Ishikawa (cell line): ENCODE results near the gene PPP2R5B.

Experiments
- CEBPB ChIP-seq: IDR thresholded peaks from 2 replicates; pipeline ENCODE4 v1.6.1; 2012
- CREB1 ChIP-seq: IDR thresholded peaks from 2 replicates; pipeline ENCODE4 v1.6.1; 2012; ENCODE audit warnings: low read depth
- EGR1 ChIP-seq: IDR thresholded peaks from 2 replicates; pipeline ENCODE4 v1.6.1; 2012
- EP300 ChIP-seq: IDR thresholded peaks from 2 replicates; pipeline ENCODE4 v1.6.1; 2012; ENCODE audit warnings: borderline replicate concordance
- FOXM1 ChIP-seq: IDR thresholded peaks from 2 replicates; pipeline ENCODE4 v1.6.1; 2012; ENCODE audit warnings: low read depth, borderline replicate concordance
- NFIC ChIP-seq: IDR thresholded peaks from 2 replicates; pipeline ENCODE4 v1.6.1; 2012
- RAD21 ChIP-seq: IDR thresholded peaks from 2 replicates; pipeline ENCODE4 v1.6.1; 2012; ENCODE audit warnings: low read depth
- TAF1 ChIP-seq: IDR thresholded peaks from 2 replicates; pipeline ENCODE4 v1.6.1; 2012; ENCODE audit warnings: low read depth, mild to moderate bottlenecking
- TCF12 ChIP-seq: IDR thresholded peaks from 2 replicates; pipeline ENCODE4 v1.6.1; 2012; ENCODE audit warnings: low read depth
- TEAD4 ChIP-seq: IDR thresholded peaks from 2 replicates; pipeline ENCODE4 v1.6.1; 2012
- YY1 ChIP-seq: IDR thresholded peaks from 2 replicates; pipeline ENCODE4 v1.6.1; 2012; ENCODE audit warnings: low read depth
- ZBTB7A ChIP-seq: IDR thresholded peaks from 2 replicates; pipeline ENCODE4 v1.6.1; 2012; ENCODE audit warnings: low read depth
- TF ChIP-seq, protein P1 (sequence below): IDR thresholded peaks from 2 replicates; pipeline ENCODE4 v1.6.1; 2012
- TF ChIP-seq, protein P2 (sequence below): IDR thresholded peaks from 2 replicates; pipeline ENCODE4 v1.6.1; 2012; ENCODE audit warnings: low read depth, mild to moderate bottlenecking
- TF ChIP-seq, protein P3 (sequence below): IDR thresholded peaks from 2 replicates; pipeline ENCODE4 v1.6.1; 2012

Gene PPP2R5B

DNA sequence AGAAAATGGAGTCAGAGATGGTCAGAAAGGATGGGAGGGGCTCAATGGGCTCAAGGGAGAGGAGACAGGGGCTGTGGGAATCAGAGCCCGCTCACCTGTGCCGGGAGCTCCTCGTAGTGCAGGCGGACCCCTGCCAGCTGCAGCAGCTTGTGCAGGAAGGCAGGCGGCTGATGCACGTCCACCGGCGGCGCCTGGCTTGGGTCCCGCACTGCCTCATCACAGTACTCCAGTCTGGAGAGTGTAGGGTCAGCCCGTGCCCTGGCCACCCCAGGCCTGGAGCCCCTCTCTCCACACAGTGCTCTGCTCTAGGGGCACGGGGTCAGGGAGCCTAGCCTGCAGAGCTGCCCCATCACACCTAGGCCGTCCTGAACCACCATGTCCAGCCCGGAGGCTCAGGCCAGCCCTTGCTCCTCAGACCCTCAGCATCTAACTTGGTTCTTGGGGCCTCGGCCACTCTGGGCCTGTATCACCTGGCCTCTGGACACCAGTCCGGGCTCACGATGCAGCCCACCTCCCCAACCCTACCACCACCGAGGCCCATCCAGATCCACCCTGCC lies 11.2 kb upstream of the PPP2R5B start:
- TF ChIP-seq ZBTB7A (no peak), FOXM1 (no peak), EP300 (no peak), YY1 (no peak), TEAD4 (no peak), CEBPB (no peak), TCF12 (no peak), RAD21 (no peak), EGR1 (no peak), TAF1 (no peak), NFIC (no peak), CREB1 (no peak)
- TF ChIP-seq, protein P1, sequence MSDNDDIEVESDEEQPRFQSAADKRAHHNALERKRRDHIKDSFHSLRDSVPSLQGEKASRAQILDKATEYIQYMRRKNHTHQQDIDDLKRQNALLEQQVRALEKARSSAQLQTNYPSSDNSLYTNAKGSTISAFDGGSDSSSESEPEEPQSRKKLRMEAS: no peak
- TF ChIP-seq, protein P2, sequence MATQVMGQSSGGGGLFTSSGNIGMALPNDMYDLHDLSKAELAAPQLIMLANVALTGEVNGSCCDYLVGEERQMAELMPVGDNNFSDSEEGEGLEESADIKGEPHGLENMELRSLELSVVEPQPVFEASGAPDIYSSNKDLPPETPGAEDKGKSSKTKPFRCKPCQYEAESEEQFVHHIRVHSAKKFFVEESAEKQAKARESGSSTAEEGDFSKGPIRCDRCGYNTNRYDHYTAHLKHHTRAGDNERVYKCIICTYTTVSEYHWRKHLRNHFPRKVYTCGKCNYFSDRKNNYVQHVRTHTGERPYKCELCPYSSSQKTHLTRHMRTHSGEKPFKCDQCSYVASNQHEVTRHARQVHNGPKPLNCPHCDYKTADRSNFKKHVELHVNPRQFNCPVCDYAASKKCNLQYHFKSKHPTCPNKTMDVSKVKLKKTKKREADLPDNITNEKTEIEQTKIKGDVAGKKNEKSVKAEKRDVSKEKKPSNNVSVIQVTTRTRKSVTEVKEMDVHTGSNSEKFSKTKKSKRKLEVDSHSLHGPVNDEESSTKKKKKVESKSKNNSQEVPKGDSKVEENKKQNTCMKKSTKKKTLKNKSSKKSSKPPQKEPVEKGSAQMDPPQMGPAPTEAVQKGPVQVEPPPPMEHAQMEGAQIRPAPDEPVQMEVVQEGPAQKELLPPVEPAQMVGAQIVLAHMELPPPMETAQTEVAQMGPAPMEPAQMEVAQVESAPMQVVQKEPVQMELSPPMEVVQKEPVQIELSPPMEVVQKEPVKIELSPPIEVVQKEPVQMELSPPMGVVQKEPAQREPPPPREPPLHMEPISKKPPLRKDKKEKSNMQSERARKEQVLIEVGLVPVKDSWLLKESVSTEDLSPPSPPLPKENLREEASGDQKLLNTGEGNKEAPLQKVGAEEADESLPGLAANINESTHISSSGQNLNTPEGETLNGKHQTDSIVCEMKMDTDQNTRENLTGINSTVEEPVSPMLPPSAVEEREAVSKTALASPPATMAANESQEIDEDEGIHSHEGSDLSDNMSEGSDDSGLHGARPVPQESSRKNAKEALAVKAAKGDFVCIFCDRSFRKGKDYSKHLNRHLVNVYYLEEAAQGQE: no peak
- TF ChIP-seq, protein P3, sequence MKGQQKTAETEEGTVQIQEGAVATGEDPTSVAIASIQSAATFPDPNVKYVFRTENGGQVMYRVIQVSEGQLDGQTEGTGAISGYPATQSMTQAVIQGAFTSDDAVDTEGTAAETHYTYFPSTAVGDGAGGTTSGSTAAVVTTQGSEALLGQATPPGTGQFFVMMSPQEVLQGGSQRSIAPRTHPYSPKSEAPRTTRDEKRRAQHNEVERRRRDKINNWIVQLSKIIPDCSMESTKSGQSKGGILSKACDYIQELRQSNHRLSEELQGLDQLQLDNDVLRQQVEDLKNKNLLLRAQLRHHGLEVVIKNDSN: no peak

DNA sequence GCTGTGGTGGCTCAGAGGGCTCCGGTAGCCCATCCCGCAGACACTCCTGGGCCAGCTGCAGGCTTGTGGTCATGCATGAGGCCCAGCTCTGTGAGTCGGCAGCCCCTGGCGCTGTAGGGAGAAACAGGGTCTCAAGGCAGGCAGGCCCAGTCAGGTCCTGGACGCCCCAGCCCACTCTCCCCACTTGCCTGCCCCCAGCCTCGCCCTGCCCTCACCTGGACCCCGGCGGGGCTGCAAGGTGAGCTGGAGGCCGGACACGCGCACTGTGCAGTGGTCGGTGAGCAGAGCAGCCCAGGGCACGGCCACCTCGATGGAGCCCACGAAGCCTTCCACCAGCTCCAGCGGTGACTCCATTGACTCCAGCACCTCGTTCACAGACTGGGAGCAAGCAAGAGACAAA lies 10.4 kb upstream of the PPP2R5B start:
- no peak for TF ChIP-seq CEBPB
- no peak for TF ChIP-seq NFIC
- no peak for TF ChIP-seq TAF1
- TF ChIP-seq YY1: no peak
- TF ChIP-seq, protein P3: no peak

DNA sequence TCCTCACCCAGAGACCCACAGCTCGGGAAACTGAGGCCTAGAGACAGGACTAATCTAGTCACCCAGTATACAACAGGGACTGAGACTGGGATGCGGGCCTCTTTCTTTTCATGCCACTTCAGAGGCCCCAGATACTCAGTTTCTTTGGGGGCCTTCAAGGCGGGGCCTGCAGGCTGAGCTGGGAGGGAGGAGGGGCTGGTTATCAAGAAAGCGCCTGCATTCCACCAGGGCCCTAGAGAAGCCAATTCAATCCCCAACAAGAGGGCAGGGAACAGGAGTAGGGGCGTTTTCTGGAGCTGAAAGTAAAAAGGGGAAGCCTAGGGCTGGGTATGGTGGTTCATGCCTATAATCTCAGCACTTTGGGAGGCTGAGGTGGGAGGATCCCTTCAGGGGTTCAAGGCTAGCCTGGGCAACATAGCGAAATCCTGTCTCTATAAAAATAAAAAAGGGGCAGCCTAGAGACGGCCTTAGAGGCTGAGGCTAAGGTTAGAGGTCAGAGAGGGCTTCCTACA lies 9.1 kb upstream of the PPP2R5B start:
- TF ChIP-seq ZBTB7A (no peak), EP300 (no peak), CEBPB (no peak), YY1 (no peak), RAD21 (no peak), TCF12 (no peak)

DNA sequence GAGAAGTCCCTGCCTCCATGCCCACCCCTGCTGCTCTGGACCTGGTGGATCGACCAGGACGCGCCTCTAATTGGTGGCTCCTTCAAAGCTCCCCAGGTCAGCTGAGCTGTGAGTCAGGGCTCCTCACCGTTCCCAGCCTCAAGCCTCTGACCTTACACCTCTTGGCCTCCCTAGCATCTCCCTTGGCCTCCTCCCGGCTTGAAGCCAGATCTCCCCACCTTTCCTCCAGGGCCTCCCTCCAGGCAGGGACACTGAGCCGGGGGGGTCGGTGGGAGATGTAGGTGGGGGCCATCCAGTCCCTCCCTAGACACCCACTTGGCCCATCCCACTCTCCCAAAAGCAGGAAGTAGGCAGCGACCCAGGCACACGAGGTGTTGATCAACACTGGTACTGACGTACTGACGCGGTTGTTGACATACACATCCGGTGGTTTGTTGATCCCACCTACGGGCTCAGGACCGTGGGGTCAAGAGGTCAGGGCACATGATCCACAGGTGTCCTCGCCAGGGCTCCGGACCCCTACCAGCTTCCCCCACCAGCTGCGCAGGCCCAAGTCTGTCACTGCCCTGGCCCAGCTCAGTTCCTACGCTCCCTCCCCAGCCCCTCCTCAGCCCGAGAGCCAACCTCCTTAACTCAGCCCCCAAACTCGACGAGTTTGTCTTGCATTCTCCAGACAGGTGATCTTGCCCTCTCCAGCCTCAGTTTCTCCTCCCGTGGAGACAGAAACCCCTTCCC lies 8.3 kb upstream of the PPP2R5B start:
- TF ChIP-seq EGR1: no peak
- TF ChIP-seq, protein P1: peak; percentile 44

DNA sequence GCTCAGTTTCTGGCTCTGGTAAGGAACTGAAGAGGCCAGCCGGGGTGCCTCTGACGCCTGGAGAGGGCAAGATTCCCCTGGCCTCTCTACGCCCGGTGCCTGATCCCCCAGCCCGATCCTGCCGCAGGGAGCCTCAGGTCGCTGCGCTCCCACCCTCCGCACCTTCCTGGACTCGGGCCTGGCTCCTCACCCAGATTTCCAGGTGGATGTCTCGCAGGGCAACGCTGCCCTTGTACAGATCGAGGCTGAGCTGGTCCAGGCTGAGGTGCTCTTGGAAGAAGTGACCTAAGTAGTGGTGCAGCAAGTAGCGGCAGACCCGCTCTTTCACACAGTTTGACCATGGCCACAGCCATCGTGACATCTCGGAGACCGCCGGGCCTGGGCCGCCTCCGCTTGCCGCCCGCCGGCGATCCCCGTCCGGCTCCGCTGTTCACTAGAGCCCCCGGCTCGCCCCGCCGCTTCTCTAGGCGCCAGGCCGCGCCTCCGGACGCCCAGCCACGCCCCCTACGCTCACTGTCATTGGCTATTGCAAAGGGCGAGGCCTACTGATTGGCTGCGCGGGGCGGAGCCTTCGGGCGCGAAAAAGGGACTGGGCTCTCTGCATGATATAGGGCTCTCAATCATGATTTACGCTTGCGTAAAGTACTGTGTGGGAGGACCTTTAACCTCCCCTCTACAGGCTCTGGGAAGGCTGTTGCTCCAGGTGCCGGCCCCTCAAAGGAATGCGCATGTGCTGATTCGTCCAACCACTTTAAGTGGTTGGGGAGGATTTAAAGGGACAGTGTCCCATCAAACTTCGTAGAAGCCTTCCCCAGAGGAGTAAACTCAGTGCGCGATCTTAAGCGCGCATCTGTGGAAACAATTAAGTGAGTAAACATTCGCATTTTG lies 7.5 kb upstream of the PPP2R5B start, which contains the start of gene ATG2A:
Gene ATG2A (minus strand): TSS at position 435 of the 888 bp plus-strand sequence. CDS start 74 bp downstream, at position 361.
- TF ChIP-seq CEBPB (0 out of 2 replicates have a peak, but pooled peaks have one; percentile 12), YY1 (peak; percentile 56; the same call in 1 of the 2 replicates), TCF12 (peak; percentile 22; the same call in 1 of the 2 replicates), CREB1 (no peak), NFIC (no peak), EGR1 (peak; percentile 37; the same call in 1 of the 2 replicates), EP300 (no peak), TEAD4 (no peak), ZBTB7A (no peak), FOXM1 (no peak), TAF1 (peak; percentile 85)
- TF ChIP-seq, protein P1: peak; percentile 58; the same call in 1 of the 2 replicates
- TF ChIP-seq, protein P2: no peak
- TF ChIP-seq, protein P3: 0 out of 2 replicates have a peak, but pooled peaks have one; percentile 6
